ENCODE data around the gene RAB11FIP3.
"Not testable (repeated sequence)": the region's sequence is repeated elsewhere in the genome, so short reads cannot be mapped to it uniquely, and the experiment has no call there.

RAB11FIP3 gene

GRCh38 chr16:381789-382717 is 43.4 kb upstream of the RAB11FIP3 start, which contains the start of gene PGAP6:
TSS of gene PGAP6 (minus strand) at chr16:381978. CDS start at chr16:381821, 157 bp downstream.
- Histone ChIP-seq H3K9me3 (no peaks in the 10 kb centered on the region), H3K4me3 (peak within 1 kb of the TSS; percentile 76), H3K4me1 (no peaks in the 10 kb centered on the region; the same call in 1 of the 2 replicates), H3K27me3 (ENCODE audit: low read depth) (no peaks in the 10 kb centered on the region), H3K36me3 (replicated peaks) (0 out of 2 replicates have a peak, but pooled peaks cover under 1% of the 10 kb centered on the region)
- in situ Hi-C loops (cut with MboI; ENCODE audit: low sequenced_read_pairs), result no loop called here
- DNase-seq (ENCODE audit: low spot score in 2 of 2), result peak in 1 of 2 experiments; percentile 78

GRCh38 chr16:383326-384051 is 42.0 kb upstream of the RAB11FIP3 start:
- DNase-seq (ENCODE audit: low spot score in 2 of 2), result no peak
- H3K4me3 ChIP-seq, result peak overlapping the region; percentile 50; the same call in 1 of the 2 replicates
- no peaks in the 10 kb centered on the region for H3K9me3 ChIP-seq
- no peaks in the 10 kb centered on the region; the same call in 1 of the 2 replicates for H3K4me1 ChIP-seq
- H3K36me3 ChIP-seq (replicated peaks), result no peaks in the 10 kb centered on the region
- in situ Hi-C loops (cut with MboI; ENCODE audit: low sequenced_read_pairs), result no loop called here
- no peaks in the 10 kb centered on the region for H3K27me3 ChIP-seq (ENCODE audit: low read depth)

- Histone ChIP-seq H3K9me3 (no peaks in the 10 kb centered on the region), H3K4me1 (peaks cover 4% of the 10 kb centered on the region; the same call in 1 of the 2 replicates), H3K36me3 (replicated peaks) (no peaks in the 10 kb centered on the region), H3K27me3 (ENCODE audit: low read depth) (no peaks in the 10 kb centered on the region), H3K4me3 (no peak overlapping the region)
- in situ Hi-C loops (cut with MboI; ENCODE audit: low sequenced_read_pairs), result no loop called here
- no peak for DNase-seq (ENCODE audit: low spot score in 2 of 2)
Observed at GRCh38 chr16:386641-387156, 38.8 kb upstream of the RAB11FIP3 start.

GRCh38 chr16:387761-388666 is 37.4 kb upstream of the RAB11FIP3 start:
- in situ Hi-C loops (cut with MboI; ENCODE audit: low sequenced_read_pairs); DNase-seq (ENCODE audit: low spot score in 2 of 2); H3K4me3 ChIP-seq; H3K4me1 ChIP-seq; H3K27me3 ChIP-seq (ENCODE audit: low read depth); H3K9me3 ChIP-seq; H3K36me3 ChIP-seq (replicated peaks): not testable (repeated sequence)

GRCh38 chr16:389352-389751 is 36.1 kb upstream of the RAB11FIP3 start:
- H3K9me3 ChIP-seq, result peaks cover 4% of the 10 kb centered on the region; the same call in 1 of the 2 replicates
- no peak overlapping the region for H3K4me3 ChIP-seq
- in situ Hi-C loops (cut with MboI; ENCODE audit: low sequenced_read_pairs), result no loop called here
- no peak for DNase-seq (ENCODE audit: low spot score in 2 of 2)
- peaks cover 4% of the 10 kb centered on the region; the same call in 1 of the 2 replicates for H3K4me1 ChIP-seq
- no peaks in the 10 kb centered on the region for H3K36me3 ChIP-seq (replicated peaks)
- H3K27me3 ChIP-seq (ENCODE audit: low read depth), result no peaks in the 10 kb centered on the region

GRCh38 chr16:391885-392335 is 33.5 kb upstream of the RAB11FIP3 start:
- in situ Hi-C loops (cut with MboI; ENCODE audit: low sequenced_read_pairs), result no loop called here
- H3K9me3 ChIP-seq, result peaks cover 4% of the 10 kb centered on the region; the same call in 1 of the 2 replicates
- peaks cover 15% of the 10 kb centered on the region for H3K4me1 ChIP-seq
- DNase-seq (ENCODE audit: low spot score in 2 of 2), result peak; percentile 29 to 83
- no peaks in the 10 kb centered on the region for H3K36me3 ChIP-seq (replicated peaks)
- no peaks in the 10 kb centered on the region for H3K27me3 ChIP-seq (ENCODE audit: low read depth)
- H3K4me3 ChIP-seq, result no peak overlapping the region

- no peaks in the 10 kb centered on the region for H3K36me3 ChIP-seq (replicated peaks)
- H3K27me3 ChIP-seq (ENCODE audit: low read depth), result no peaks in the 10 kb centered on the region
- H3K9me3 ChIP-seq, result peaks cover 4% of the 10 kb centered on the region; the same call in 1 of the 2 replicates
- H3K4me1 ChIP-seq, result peaks cover 15% of the 10 kb centered on the region
- no peak for DNase-seq (ENCODE audit: low spot score in 2 of 2)
- in situ Hi-C loops (cut with MboI; ENCODE audit: low sequenced_read_pairs), result no loop called here
- no peak overlapping the region for H3K4me3 ChIP-seq
Observed at GRCh38 chr16:392450-393030, 32.9 kb upstream of the RAB11FIP3 start.

GRCh38 chr16:396199-396598 is 29.2 kb upstream of the RAB11FIP3 start:
- peaks cover 4% of the 10 kb centered on the region; the same call in 1 of the 2 replicates for H3K9me3 ChIP-seq
- no peaks in the 10 kb centered on the region for H3K27me3 ChIP-seq (ENCODE audit: low read depth)
- in situ Hi-C loops (cut with MboI; ENCODE audit: low sequenced_read_pairs), result no loop called here
- peak overlapping the region; percentile 34 for H3K4me3 ChIP-seq
- H3K36me3 ChIP-seq (replicated peaks), result peaks cover 27% of the 10 kb centered on the region
- no peak for DNase-seq (ENCODE audit: low spot score in 2 of 2)
- peaks cover 12% of the 10 kb centered on the region for H3K4me1 ChIP-seq

GRCh38 chr16:396605-397004 is 28.8 kb upstream of the RAB11FIP3 start:
- Histone ChIP-seq H3K36me3 (replicated peaks) (peaks cover 29% of the 10 kb centered on the region), H3K4me3 (peak overlapping the region; percentile 34), H3K9me3 (peaks cover 4% of the 10 kb centered on the region; the same call in 1 of the 2 replicates), H3K4me1 (peaks cover 12% of the 10 kb centered on the region), H3K27me3 (ENCODE audit: low read depth) (no peaks in the 10 kb centered on the region)
- in situ Hi-C loops (cut with MboI; ENCODE audit: low sequenced_read_pairs), result no loop called here
- peak; percentile 57 to 84 for DNase-seq (ENCODE audit: low spot score in 2 of 2)

- Histone ChIP-seq H3K36me3 (replicated peaks) (peaks cover 29% of the 10 kb centered on the region), H3K4me3 (peak within 1 kb of the TSS; percentile 41), H3K9me3 (0 out of 2 replicates have a peak, but pooled peaks cover under 1% of the 10 kb centered on the region), H3K27me3 (ENCODE audit: low read depth) (no peaks in the 10 kb centered on the region), H3K4me1 (peaks cover 12% of the 10 kb centered on the region)
- DNase-seq (ENCODE audit: low spot score in 2 of 2), result peak in 1 of 2 experiments; percentile 69
- in situ Hi-C loops (cut with MboI; ENCODE audit: low sequenced_read_pairs), result no loop called here
Observed at GRCh38 chr16:397135-397661, 28.3 kb upstream of the RAB11FIP3 start, which contains the start of gene NME4. TSS of gene NME4 (plus strand) at chr16:397199. CDS start at chr16:397223, 24 bp downstream.

- no peaks in the 10 kb centered on the region for H3K27me3 ChIP-seq (ENCODE audit: low read depth)
- in situ Hi-C loops (cut with MboI; ENCODE audit: low sequenced_read_pairs), result no loop called here
- peaks cover 29% of the 10 kb centered on the region for H3K36me3 ChIP-seq (replicated peaks)
- H3K9me3 ChIP-seq, result no peaks in the 10 kb centered on the region
- peak overlapping the region; percentile 16 for H3K4me3 ChIP-seq
- H3K4me1 ChIP-seq, result peaks cover 14% of the 10 kb centered on the region
- peak; percentile 33 to 84 for DNase-seq (ENCODE audit: low spot score in 2 of 2)
Observed at GRCh38 chr16:397736-398332, 27.6 kb upstream of the RAB11FIP3 start.
